Hepatocyte (in vitro differentiated cells): ENCODE data around the gene TBKBP1. TPM values are rescaled to one million over a fixed set of nuclear protein-coding genes. Genes with fewer than 3 reads are reported as not detected.

ENCODE experiments used
- DNase-seq: peaks from one replicate; pipeline ENCODE4 v3.0.0-alpha.2; 2016; ENCODE audit warnings: low spot score
- H2AFZ ChIP-seq: fragments of 200-600 bp; sonication (generic); 2 replicates; pipeline ENCODE4 v1.6.0; 2016; ENCODE audit warnings: antibody characterized with exemption, mild to moderate bottlenecking
- H3K27ac ChIP-seq: fragments of 200-600 bp; sonication (generic); 2 replicates; pipeline ENCODE4 v1.5.1; 2016; ENCODE audit warnings: mild to moderate bottlenecking
- H3K27me3 ChIP-seq: fragments of 200-600 bp; sonication (generic); 2 replicates; pipeline ENCODE4 v1.6.1; 2016
- H3K36me3 ChIP-seq: fragments of 200-600 bp; sonication (generic); replicated peaks from 2 replicates; pipeline ENCODE4 v1.5.1; 2016; ENCODE audit warnings: low read depth; ENCODE audit not compliant: insufficient read depth
- H3K4me1 ChIP-seq: fragments of 200-600 bp; sonication (generic); 2 replicates; pipeline ENCODE4 v1.5.1; 2016; ENCODE audit warnings: mild to moderate bottlenecking, moderate library complexity; ENCODE audit not compliant: insufficient read depth
- H3K4me2 ChIP-seq: fragments of 200-600 bp; sonication (generic); 2 replicates; pipeline ENCODE4 v1.6.0; 2016
- H3K4me3 ChIP-seq: fragments of 200-600 bp; sonication (generic); 2 replicates; pipeline ENCODE4 v1.5.1; 2016; ENCODE audit warnings: mild to moderate bottlenecking
- H3K79me2 ChIP-seq: fragments of 200-600 bp; sonication (generic); 2 replicates; pipeline ENCODE4 v1.6.0; 2017; ENCODE audit warnings: mild to moderate bottlenecking
- H3K9me2 ChIP-seq: fragments of 200-600 bp; sonication (generic); replicated peaks from 2 replicates; pipeline ENCODE4 v1.6.0; 2017; ENCODE audit warnings: mild to moderate bottlenecking; ENCODE audit not compliant: insufficient read depth
- H3K9me3 ChIP-seq: fragments of 200-600 bp; sonication (generic); 2 replicates; pipeline ENCODE4 v1.5.1; 2016; ENCODE audit warnings: low read depth, mild to moderate bottlenecking
- H4K20me1 ChIP-seq: fragments of 200-600 bp; sonication (generic); 2 replicates; pipeline ENCODE4 v1.6.0; 2016; ENCODE audit warnings: mild to moderate bottlenecking; ENCODE audit not compliant: insufficient read depth, poor library complexity, severe bottlenecking
- EZH2 ChIP-seq: fragments of 200-600 bp; sonication (generic); IDR thresholded peaks from 2 replicates; pipeline ENCODE4 v1.6.1; 2016; ENCODE audit warnings: antibody characterized with exemption, mild to moderate bottlenecking, borderline replicate concordance
- EZH2phosphoT487 ChIP-seq: fragments of 200-600 bp; sonication (generic); IDR thresholded peaks from one replicate; pipeline ENCODE4 v1.6.1; 2018; ENCODE audit warnings: antibody characterized with exemption, mild to moderate bottlenecking, low read depth, moderate library complexity; ENCODE audit not compliant: unreplicated experiment, severe bottlenecking
- WGBS: methylation state at CpG from one replicate; pipeline ENCODE4 v1.1.6; 2016; ENCODE audit warnings: low lambda C conversion rate; ENCODE audit errors: missing lambda C conversion rate; 5-methylcytosine and 5-hydroxymethylcytosine counted together
- polyA plus RNA-seq: library from polyadenylated mRNA; unstranded; fragments of >200 nt; fragmentation: Nextera tagmentation; extraction: Ambion mirVana; gene quantifications from 2 replicates; pipeline ENCODE4 v1.2.1, GENCODE V29; 2016
- total RNA-seq: library from RNA; depleted of rRNA; stranded (reverse); fragments of >200 nt; gene quantifications from 2 replicates; pipeline ENCODE4 v1.2.3, GENCODE V29; 2014
- TF ChIP-seq, protein P1 (sequence below): fragments of 200-600 bp; sonication (generic); IDR thresholded peaks from 2 replicates; pipeline ENCODE4 v1.5.1; 2016; ENCODE audit warnings: antibody characterized with exemption, mild to moderate bottlenecking; ENCODE audit not compliant: poor library complexity

The TBKBP1 gene
- total and polyA plus RNA-seq, 2 experiments from 2014 or later: 7.5 to 17.8 TPM

- TF ChIP-seq EZH2phosphoT487: no peak
- TF ChIP-seq, protein P1, sequence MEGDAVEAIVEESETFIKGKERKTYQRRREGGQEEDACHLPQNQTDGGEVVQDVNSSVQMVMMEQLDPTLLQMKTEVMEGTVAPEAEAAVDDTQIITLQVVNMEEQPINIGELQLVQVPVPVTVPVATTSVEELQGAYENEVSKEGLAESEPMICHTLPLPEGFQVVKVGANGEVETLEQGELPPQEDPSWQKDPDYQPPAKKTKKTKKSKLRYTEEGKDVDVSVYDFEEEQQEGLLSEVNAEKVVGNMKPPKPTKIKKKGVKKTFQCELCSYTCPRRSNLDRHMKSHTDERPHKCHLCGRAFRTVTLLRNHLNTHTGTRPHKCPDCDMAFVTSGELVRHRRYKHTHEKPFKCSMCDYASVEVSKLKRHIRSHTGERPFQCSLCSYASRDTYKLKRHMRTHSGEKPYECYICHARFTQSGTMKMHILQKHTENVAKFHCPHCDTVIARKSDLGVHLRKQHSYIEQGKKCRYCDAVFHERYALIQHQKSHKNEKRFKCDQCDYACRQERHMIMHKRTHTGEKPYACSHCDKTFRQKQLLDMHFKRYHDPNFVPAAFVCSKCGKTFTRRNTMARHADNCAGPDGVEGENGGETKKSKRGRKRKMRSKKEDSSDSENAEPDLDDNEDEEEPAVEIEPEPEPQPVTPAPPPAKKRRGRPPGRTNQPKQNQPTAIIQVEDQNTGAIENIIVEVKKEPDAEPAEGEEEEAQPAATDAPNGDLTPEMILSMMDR: no peak
- Histone ChIP-seq H3K9me3 (no peaks in the 10 kb centered on the region), H3K9me2 (no peaks in the 10 kb centered on the region), H3K4me3 (no peak overlapping the region), H3K4me1 (no peaks in the 10 kb centered on the region), H3K27me3 (peaks cover 14% of the 10 kb centered on the region), H2AFZ (no peak overlapping the region), H3K4me2 (no peak overlapping the region), H3K36me3 (no peaks in the 10 kb centered on the region), H3K79me2 (no peaks in the 10 kb centered on the region), H4K20me1 (no peaks in the 10 kb centered on the region), H3K27ac (no peak overlapping the region)
- no peak for DNase-seq
- 98% methylated on average over 15 of the region's 15 CpGs for WGBS
Measured at GRCh38 chr17:47711366-47712099, 17.6 kb downstream of the TBKBP1 start.

DNA sequence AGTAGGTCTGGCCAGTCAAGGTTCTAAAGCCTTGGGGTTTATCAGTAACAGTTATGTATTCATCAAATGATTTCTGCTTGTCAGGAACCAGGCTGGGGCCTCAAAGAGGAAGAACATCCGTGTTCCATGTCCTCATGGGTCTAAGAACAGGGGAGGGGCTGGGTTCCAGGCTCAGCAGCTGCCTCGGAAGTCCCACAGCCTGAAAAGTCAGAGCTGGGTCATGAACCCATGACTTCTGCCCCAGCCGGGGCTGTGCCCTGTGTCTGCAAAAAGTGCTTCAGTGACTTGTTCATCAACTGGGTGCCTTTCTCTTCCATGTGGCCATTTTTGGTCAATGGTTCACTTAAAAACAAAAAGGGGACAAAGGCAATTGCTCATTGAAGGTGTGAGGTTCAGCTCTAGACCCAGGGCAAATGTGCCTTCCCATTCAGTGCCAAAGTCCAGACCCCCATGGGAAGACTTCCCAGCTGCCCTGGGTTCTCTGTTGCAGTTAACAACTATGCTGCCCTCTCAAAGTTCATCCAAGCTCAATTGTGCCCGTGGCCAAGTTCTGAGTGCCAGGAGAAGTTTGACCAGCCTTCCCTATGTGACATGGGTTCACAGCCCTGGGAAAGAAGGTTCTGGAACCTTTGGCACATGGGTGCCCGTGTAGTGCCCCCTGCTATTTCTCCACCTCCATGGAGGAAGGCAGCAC is 18.5 kb downstream of the TBKBP1 start:
- Histone ChIP-seq H3K9me2 (no peaks in the 10 kb centered on the region), H3K4me1 (no peaks in the 10 kb centered on the region), H2AFZ (no peak overlapping the region), H3K27me3 (peaks cover 14% of the 10 kb centered on the region), H3K27ac (no peak overlapping the region), H3K4me3 (no peak overlapping the region), H3K4me2 (no peak overlapping the region), H4K20me1 (no peaks in the 10 kb centered on the region), H3K9me3 (no peaks in the 10 kb centered on the region), H3K36me3 (no peaks in the 10 kb centered on the region), H3K79me2 (no peaks in the 10 kb centered on the region)
- WGBS: 85% methylated on average over 5 of the region's 5 CpGs
- TF ChIP-seq, protein P1: no peak
- TF ChIP-seq EZH2 (no peak), EZH2phosphoT487 (no peak)
- no peak for DNase-seq

- H3K9me3 ChIP-seq: no peaks in the 10 kb centered on the region
- H3K4me3 ChIP-seq: no peak overlapping the region
- no peaks in the 10 kb centered on the region for H3K36me3 ChIP-seq
- no peaks in the 10 kb centered on the region for H3K79me2 ChIP-seq
- H3K27me3 ChIP-seq: peaks cover 28% of the 10 kb centered on the region
- H3K4me2 ChIP-seq: no peak overlapping the region
- TF ChIP-seq, protein P1: no peak
- no peak for TF ChIP-seq EZH2phosphoT487
- H3K27ac ChIP-seq: no peak overlapping the region
- no peaks in the 10 kb centered on the region for H3K4me1 ChIP-seq
- H4K20me1 ChIP-seq: no peaks in the 10 kb centered on the region
- 45% methylated on average over 15 of the region's 15 CpGs for WGBS
- no peak for DNase-seq
- H2AFZ ChIP-seq: no peak overlapping the region
- no peaks in the 10 kb centered on the region for H3K9me2 ChIP-seq
Measured at GRCh38 chr17:47713980-47714700, 20.2 kb downstream of the TBKBP1 start.
